Body of pancreas (tissue), 4 donors: ENCODE measurements around the gene KRTAP5-8.

Source experiments
- CTCF ChIP-seq, 7 experiments: fragments of 450-650 bp in 4 of 7; fragments of 200-600 bp in 3 of 7; sonication (generic) in 3 of 7; IDR thresholded peaks; one replicate each; pipeline ENCODE4 v1.5.1; 2016 to 2019; ENCODE audit warnings: antibody characterized with exemption in 7 of 7
- POLR2A ChIP-seq, 3 donors: fragments of 450-650 bp; IDR thresholded peaks; one replicate each; pipeline ENCODE4 v1.6.1; 2016; ENCODE audit warnings: antibody characterized with exemption in 3 of 3, mild to moderate bottlenecking in 2 of 3

- TF ChIP-seq CTCF (IDR thresholded peaks at IDR 0.05) (no peak), POLR2A (IDR thresholded peaks at IDR 0.05) (no peak)
Measured at GRCh38 chr11:71542382-71542781, 4.6 kb downstream of the KRTAP5-8 start.
